ENCODE measurements around the gene ZNF695.

Gene ZNF695

DNA sequence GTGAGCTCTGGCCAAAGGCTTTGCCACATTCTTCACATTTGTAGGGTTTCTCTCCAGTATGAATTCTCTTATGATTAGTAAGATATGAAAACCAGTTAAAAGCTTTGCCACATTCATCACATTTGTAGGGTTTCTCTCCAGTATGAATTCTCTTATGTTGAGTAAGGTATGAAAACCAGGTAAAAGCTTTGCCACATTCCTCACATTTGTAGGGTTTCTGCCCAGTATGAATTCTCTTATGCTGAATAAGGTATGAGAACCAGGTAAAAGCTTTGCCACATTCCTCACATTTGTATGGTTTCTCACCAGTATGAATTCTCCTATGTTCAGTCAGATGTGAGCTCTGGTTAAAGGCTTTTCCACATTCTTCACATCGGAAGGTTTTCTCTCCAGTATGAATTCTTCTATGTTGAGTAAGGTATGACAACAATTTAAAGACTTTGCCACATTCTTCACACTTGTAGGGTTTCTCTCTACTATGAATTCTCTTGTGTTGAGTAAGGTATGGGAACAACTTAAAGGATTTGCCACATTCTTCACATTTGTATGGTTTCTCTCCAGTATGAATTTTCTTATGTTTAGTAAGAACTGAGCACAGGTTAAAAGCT lies 20.7 kb downstream of the ZNF695 start:
- DNase-seq (ENCODE audit: low read depth), result no peak
- H3K4me3 ChIP-seq (ENCODE audit: low read length), result no peak overlapping the region
- TF ChIP-seq, protein P1, sequence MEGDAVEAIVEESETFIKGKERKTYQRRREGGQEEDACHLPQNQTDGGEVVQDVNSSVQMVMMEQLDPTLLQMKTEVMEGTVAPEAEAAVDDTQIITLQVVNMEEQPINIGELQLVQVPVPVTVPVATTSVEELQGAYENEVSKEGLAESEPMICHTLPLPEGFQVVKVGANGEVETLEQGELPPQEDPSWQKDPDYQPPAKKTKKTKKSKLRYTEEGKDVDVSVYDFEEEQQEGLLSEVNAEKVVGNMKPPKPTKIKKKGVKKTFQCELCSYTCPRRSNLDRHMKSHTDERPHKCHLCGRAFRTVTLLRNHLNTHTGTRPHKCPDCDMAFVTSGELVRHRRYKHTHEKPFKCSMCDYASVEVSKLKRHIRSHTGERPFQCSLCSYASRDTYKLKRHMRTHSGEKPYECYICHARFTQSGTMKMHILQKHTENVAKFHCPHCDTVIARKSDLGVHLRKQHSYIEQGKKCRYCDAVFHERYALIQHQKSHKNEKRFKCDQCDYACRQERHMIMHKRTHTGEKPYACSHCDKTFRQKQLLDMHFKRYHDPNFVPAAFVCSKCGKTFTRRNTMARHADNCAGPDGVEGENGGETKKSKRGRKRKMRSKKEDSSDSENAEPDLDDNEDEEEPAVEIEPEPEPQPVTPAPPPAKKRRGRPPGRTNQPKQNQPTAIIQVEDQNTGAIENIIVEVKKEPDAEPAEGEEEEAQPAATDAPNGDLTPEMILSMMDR (IDR thresholded peaks at IDR 0.05; ENCODE audit: insufficient read depth, low read depth, low read length, missing control alignments), result no peak

- TF ChIP-seq, protein P1 (IDR thresholded peaks at IDR 0.05; ENCODE audit: insufficient read depth, low read depth, low read length, missing control alignments), result no peak
- no peak overlapping the region for H3K4me3 ChIP-seq (ENCODE audit: low read length)
- DNase-seq (ENCODE audit: low read depth), result no peak
Observed at GRCh38 chr1:246978785-246979184, 29.1 kb downstream of the ZNF695 start.

DNA sequence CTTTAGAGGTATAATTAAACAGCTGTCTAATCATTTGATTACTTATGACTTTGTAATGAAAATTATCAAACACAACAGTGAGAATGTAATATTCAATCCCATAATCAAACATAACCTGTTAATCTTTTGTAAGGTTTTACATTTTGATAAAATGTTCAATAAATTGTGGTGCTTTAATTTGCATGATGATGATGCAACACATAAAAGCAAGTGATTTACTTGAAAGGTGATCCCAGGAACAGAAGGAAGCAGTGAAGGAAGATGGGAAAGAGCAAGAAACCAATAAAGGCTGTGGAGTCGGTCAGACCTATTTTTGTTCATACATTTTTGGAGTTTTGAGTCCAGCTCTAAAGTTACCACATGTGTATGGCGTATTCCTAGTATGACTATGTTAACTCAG lies 29.6 kb downstream of the ZNF695 start:
- no peak for DNase-seq (ENCODE audit: low read depth)
- no peak overlapping the region for H3K4me3 ChIP-seq (ENCODE audit: low read length)
- TF ChIP-seq, protein P1 (IDR thresholded peaks at IDR 0.05; ENCODE audit: insufficient read depth, low read depth, low read length, missing control alignments), result no peak

GRCh38 chr1:246971969-246972368 lies 35.9 kb downstream of the ZNF695 start:
- no peak overlapping the region for H3K4me3 ChIP-seq (ENCODE audit: low read length)
- DNase-seq (ENCODE audit: low read depth), result no peak
- TF ChIP-seq, protein P1 (IDR thresholded peaks at IDR 0.05; ENCODE audit: insufficient read depth, low read depth, low read length, missing control alignments), result no peak

- H3K4me3 ChIP-seq (ENCODE audit: low read length), result no peak overlapping the region
- peak; percentile 19 for DNase-seq (ENCODE audit: low read depth)
- TF ChIP-seq, protein P1 (IDR thresholded peaks at IDR 0.05; ENCODE audit: insufficient read depth, low read depth, low read length, missing control alignments), result peak; percentile 59
Observed at GRCh38 chr1:246971090-246971721, 36.7 kb downstream of the ZNF695 start.

- H3K4me3 ChIP-seq (ENCODE audit: low read length), result no peak overlapping the region
- no peak for DNase-seq (ENCODE audit: low read depth)
- TF ChIP-seq, protein P1 (IDR thresholded peaks at IDR 0.05; ENCODE audit: insufficient read depth, low read depth, low read length, missing control alignments), result no peak
Observed at GRCh38 chr1:246969621-246970020, 38.2 kb downstream of the ZNF695 start.

GRCh38 chr1:246966502-246966901 lies 41.4 kb downstream of the ZNF695 start:
- TF ChIP-seq, protein P1 (IDR thresholded peaks at IDR 0.05; ENCODE audit: insufficient read depth, low read depth, low read length, missing control alignments), result no peak
- no peak overlapping the region for H3K4me3 ChIP-seq (ENCODE audit: low read length)
- no peak for DNase-seq (ENCODE audit: low read depth)

All from epithelial cell of esophagus (primary cell).